ENCODE data around the gene GUCY1A1.

Gene GUCY1A1

DNA sequence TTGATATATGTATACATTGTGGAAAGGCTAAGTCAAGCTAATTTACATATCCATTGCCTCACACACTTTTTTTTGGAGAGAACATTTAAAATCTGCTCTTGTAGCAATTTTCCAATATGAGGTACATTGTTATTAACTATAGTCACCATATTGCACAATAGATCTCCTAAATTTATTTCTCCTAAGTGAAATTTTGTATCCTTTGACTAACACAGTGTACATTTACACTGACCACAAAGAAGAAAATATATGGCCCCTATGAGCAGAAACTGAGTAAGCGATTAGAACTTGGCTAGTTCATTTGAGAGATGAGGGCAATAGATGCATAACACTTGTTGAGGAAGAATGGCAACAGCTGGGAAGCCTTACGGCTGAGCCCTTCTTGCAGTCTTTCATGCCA is 71.9 kb downstream of the GUCY1A1 start:
- peak; percentile 85 to 87 for DNase-seq (ENCODE audit: low read depth in 2 of 2)

DNA sequence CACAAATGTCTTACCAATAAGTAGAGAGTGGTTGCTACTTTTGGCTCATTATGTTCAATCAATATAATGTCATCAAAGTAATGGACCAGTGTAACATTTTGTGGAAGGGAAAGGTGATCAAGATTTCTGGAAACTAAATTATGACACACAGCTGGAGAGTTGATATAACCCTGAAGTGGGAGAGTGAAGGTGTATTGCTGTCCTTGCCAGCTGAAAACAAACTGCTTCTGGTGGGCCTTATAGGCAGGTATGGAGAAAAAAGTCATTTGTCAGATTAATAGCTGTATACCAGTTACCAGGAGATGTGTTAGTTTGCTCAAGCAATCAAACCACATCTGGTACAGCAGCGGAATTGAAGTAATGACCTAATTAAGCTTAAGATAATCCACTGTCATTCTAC is 74.9 kb downstream of the GUCY1A1 start:
- no peak for DNase-seq (ENCODE audit: low read depth in 2 of 2)

DNA sequence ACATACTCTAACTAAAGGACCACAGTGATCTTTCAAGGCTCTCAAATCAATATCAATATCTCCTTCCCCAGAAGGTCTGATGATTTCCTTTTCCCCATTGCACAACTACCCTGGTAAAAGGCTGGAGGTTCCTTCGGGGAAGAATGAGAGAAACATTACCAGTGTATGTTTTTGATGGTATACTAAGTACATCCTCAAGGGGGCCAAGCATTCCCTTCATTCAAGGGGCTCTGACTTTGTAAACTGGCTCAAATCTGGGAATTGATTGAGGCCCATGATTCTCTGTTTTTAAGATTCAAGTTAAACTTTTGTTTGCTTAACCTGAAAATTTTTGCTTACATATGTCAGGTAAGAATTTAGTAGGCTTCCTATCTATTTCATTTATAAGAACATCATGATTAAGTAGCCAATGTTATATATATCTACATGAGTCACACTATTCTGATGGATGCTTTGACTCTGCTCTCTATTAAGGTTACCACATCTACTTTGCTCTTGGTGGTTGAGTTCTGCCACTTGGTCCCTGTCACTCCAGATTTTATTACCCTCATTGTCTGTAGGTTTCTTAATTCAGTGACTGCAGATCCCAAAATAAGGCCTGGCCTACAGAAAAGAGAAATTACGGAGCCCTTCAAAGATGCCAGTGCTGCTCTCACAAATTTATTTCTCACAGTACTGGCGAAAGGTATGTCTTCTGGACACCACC is 75.8 kb downstream of the GUCY1A1 start:
- DNase-seq (ENCODE audit: low read depth in 2 of 2): no peak

DNA sequence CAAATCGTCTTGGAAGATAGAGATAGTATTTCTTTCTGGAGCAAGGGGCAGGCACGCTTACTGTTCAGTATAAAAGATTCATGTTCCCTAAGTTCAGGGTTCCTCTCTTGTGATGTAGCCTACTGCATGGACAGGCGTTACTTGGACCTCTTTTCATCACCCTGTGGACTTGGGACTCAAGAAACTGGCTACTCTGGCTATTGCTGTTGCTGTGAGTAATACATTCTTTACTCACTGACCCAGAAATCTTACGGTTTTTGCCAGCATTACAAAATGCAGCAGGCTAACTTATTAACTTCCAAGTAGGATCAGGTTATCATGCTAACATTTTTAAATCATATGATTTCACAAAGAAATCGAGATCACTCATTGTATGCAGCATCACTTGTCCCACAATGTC is 79.3 kb downstream of the GUCY1A1 start:
- DNase-seq (ENCODE audit: low read depth in 2 of 2): no peak

DNA sequence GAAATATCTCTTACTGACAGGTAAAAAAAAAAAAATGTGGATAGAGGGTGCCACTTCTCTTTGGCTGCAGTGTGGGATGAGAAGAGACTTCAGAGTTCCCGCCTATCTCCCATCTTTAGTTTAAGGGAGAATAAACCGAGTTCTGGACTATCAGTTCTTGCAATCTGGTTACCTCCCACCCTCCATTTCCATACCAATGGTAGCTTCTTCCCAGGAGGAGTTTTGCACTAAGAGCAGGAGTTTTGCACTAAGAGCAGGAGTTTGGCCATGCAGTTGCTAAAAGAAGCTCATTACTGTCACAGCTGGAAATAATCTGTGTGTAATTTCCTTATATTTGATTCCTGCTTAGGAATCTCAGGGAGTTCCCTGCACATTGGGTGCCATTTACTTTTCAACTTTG is 81.4 kb downstream of the GUCY1A1 start:
- DNase-seq (ENCODE audit: low read depth in 2 of 2): no peak

DNA sequence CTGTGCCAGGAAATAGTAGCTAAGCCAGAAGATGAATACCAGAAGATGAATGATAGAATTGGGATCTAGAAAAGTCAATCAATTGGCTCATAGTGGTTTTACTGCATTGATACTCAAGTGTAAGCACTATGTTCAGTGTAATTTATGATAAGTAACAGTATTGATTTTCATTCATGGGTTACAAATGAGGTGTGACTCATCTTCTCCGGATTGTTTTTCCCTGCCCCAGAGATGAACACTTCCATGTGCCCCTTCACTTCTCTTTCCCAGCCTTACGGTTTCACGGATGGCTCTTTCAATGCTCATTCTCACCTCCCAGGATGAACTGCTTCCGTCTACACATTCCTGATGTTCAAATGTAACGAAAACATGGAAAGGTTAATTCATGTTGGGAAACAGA is 82.4 kb downstream of the GUCY1A1 start:
- DNase-seq (ENCODE audit: low read depth in 2 of 2): no peak

DNA sequence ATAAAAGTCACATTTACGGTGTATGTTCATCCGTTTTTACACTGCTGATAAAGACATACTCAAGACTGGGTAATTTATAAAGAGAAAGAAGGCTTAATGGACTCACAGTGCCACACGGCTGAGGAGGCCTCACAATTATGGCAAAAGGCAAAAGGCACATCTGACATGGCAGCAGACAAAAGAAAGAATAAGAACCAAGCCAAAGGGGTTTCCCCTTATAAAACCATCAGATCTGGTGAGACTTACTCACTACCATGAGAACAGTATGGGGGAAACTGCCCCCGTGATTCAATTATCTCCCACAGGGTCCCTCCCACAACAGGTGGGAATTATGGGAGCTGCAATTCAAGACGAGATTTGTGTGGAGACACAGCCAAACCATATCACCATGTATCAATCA is 84.9 kb downstream of the GUCY1A1 start:
- DNase-seq (ENCODE audit: low read depth in 2 of 2): no peak

DNA sequence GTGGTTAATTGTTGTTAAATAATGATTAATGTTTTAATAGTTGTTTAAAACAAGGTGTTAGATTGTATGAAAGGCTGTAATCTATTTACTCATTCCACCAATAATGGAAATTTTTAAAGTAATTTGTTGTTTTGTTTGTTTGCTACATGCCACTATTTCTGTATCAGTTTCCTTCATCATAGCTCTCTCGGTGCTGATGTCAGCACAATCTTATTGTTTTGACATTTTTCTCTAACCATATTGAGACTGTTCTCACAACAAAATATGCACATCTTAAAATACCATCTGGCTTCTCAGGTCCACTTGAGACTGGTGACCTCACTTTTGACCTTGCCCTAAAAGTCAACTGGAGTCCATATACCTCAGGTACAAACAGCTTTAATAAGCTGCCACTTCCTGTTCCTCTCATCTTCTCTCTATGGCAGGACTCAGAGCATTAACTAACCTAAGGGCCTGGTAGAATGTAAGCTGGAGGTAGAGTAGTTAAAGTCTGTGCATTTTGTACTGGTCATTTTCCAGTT is 91.2 kb downstream of the GUCY1A1 start:
- no peak for DNase-seq (ENCODE audit: low read depth in 2 of 2)

DNA sequence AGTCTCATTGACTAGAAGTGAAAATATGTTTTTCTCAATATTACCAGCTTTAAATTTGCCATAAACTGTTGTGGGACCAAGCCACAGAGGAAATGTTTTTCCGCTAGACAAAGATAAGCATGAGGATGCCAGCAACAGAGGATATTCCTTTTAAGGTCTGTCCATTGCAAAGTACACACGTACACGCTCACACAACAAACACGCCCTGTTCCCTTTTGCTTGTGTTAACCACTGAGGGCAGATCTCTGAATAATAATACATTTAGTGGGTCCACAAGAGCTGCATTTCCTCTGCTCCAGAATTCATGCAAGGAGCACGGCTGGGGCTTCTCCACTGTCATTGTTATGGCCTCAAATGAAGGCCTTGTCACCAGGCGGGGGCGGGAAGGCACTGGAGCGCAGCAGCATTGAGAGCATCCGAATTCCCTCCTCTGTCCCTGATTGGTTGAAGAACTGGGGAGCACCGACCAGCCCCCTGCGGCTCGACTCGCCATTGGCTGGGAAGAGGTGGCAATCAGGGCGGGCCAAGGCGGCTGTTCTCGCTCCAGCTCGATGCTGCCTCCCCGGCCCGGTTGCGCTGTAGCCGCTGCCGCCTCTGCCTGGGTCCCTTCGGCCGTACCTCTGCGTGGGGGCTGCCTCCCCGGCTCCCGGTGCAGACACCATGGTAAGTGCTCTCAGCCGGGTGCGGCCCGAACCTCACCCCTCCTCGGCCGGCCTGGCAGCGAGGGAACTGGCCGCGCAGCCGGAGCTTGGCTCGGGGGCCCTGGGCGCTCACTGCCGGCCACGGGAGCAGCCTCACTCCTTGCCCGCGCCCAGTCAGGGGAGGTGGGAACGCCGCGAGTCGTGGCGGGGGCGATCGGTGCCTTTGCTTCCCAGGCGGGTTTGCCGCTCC is 92.1 kb downstream of the GUCY1A1 start, which contains the start of gene GUCY1B1:
GUCY1B1 (plus strand) TSS at position 541 of the 891 bp plus-strand sequence; CDS start at position 661, 120 bp downstream.
- DNase-seq (ENCODE audit: low read depth in 2 of 2): peak; percentile 90 to 91

DNA sequence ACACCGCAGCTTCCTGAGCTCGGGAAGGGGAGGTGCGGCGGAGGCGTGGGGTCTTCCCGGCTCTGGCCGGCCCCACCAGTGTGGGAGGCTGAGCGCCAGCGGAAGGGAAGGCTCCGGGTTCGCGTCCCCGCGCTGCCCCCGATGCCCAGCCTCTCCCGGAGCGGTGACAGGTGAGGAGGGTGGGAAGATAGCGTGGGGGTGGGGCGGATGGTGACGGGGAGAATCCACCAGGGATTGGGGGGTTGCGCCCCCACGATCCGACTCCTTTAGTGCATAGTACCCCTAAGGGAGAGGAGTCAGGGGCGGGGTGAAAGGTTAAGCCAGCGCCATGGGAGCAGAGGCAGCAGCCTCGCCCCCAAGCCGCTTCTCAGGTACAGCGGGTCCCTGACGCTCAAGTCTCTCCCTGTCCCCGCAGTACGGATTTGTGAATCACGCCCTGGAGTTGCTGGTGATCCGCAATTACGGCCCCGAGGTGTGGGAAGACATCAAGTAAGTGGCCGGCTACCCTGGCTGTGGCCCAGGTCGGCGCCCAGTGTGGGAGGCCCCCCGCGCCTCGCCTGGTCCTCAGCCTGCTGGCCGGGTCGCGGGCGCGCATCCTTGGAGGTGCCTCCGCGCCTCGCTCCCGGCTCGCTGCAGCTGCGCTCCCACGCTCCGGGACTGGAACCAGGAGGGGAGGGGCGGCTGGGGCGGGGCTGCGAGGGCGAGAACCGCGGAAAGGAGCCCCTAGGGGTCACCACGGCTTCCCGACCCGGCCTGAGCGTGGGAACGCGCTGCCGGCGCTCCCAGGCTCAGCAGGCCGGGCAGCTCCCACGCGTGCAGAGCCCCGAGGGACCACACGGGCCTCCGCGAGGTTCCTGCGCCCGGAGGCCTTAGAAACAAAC is 93.0 kb downstream of the GUCY1A1 start:
- DNase-seq (ENCODE audit: low read depth in 2 of 2): no peak

DNA sequence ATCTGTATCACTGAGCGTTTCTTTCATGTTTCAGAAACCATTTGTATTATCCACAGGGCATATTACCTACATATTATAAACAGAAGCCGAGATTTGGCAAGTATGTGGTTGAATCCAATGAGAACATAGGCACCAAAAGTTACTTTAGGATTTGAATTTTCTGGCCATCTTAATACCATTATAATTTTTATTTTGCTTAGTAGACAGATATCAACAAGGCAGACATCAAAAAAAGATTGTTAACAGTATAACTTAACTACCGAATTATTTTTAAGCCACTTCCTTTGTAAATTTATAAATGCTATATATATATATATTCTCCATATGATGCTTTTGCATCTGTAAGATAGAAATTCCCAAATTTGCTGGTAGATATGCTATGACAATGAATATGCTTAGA is 94.4 kb downstream of the GUCY1A1 start:
- DNase-seq (ENCODE audit: low read depth in 2 of 2): no peak

DNA sequence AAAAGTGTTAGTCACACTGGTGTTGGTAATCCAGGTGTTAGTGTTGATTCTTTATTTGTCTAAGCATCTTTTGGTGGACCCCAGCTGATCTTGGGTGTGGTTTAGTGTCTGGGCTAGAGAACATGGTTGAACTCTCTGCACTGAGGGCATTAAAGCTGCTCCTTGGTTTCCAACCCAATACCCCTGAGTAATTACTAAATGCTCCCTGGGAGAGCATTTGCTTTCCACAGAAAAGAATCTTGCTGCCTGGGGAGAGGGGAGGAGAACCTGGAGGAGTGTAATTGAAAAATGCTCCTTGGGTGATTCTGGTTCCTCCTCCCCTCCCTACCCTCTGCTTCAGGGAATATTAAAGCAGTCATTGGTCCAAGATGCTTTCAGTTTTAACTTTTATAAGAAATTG is 95.3 kb downstream of the GUCY1A1 start:
- DNase-seq (ENCODE audit: low read depth in 2 of 2): no peak

DNA sequence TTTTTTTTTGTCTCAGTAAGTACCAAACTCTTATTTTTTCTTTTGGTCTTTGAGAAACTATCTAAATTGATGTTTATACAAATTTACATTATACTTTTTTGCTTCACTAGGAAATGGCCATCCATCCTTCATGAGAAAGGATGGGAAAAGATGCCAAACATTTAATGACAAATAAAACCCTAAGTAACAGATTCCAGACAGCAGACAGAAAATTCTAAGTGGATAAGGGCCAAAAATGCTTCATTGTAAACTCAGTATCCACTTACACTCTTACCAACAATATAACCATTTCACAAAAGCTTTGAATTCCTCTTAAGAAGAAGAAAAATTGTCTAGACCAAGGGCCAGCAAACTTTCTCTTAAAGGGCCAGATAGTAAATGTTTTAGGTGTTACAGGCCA is 95.7 kb downstream of the GUCY1A1 start:
- no peak for DNase-seq (ENCODE audit: low read depth in 2 of 2)

DNA sequence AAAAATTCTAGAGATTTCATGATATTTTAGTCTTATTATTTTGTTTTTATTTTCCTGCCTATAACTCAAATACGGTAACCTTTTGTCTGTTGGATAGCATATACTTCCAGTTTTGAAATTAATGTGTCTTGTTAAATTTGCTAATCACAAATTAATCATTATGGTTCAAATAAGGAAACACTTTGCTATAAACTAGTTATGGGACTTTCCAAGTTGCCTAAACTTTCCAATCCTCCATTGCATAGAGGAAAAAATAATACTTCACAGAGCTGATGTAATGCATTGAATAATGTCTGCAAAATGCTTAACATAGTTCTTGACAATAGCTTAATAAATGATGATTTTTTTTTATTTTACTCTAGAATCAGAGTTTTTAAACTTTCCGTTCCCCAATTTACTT is 96.9 kb downstream of the GUCY1A1 start:
- DNase-seq (ENCODE audit: low read depth in 2 of 2): no peak

DNA sequence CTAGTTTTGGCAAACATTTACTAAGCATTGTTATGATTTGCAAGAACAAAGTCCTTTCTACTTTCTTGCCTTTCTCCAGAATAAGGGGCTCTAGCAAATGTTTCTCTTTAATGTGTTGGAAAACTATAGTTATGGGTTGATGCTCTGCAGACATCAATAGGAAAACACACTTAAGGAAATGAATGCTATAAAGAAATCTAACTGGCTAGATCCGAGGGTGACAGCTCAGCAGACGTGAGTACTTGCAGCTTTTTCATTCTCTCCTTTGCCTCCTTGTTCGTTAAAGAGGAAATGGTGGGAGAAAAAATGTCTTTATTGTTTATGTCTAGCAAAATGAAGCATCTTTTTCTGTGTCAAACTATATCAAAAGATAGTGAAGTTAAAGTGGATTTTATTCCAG is 98.5 kb downstream of the GUCY1A1 start:
- no peak for DNase-seq (ENCODE audit: low read depth in 2 of 2)

DNA sequence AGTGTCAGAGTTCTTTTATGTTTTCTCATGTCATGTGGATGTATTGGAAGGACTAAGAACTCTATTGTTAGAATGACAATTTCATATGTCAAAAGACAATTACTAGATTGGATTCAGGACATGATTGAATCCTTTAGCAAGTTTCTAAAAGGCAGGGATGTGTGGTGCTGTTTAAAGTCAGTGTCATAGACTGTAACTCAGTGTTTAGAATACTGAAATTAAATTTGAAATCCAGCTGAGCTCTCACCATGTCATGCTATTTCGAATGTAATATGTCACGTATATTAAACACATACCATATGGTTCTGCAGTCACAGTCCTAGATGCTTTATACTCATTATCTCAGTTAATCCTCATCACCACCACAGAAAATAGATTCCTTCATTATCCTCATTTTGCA is 100.0 kb downstream of the GUCY1A1 start:
- no peak for DNase-seq (ENCODE audit: low read depth in 2 of 2)

DNA sequence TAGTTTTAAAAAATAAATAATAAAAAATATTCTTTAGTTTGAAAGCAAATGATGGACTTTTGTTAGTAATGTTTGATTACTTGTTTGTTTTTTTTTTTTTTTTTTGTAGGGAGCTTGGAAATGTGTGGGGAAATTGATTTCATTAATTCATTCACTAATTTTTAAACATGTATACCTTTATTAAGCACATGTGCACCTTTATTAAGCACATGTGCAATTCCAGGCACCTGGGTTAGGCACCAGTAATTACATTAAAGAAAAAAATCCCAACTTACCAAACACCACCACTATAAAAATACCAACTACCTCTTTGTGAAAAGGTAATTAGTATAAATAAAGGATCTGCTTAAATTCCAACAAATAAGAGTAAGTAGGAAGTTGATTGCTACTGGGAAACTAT is 101.7 kb downstream of the GUCY1A1 start:
- no peak for DNase-seq (ENCODE audit: low read depth in 2 of 2)

DNA sequence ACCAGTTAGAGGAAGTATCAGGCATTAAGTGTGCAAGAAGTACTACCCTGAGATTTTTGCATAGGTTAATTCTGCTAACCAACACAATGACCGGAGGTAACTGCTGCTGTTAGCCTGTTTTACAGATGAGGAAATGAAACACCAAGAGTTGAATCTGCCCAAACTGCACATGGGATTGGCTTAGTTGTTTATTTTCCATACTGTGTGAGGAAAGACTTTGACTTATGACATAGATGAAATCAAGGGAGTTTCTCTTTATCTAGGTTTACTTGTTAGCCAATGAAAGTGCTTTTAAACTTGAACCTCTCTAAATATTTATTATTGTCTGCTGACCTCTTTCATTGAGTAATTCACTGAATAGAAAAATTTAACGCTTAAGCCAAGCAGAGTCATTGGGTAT is 102.4 kb downstream of the GUCY1A1 start:
- no peak for DNase-seq (ENCODE audit: low read depth in 2 of 2)

DNA sequence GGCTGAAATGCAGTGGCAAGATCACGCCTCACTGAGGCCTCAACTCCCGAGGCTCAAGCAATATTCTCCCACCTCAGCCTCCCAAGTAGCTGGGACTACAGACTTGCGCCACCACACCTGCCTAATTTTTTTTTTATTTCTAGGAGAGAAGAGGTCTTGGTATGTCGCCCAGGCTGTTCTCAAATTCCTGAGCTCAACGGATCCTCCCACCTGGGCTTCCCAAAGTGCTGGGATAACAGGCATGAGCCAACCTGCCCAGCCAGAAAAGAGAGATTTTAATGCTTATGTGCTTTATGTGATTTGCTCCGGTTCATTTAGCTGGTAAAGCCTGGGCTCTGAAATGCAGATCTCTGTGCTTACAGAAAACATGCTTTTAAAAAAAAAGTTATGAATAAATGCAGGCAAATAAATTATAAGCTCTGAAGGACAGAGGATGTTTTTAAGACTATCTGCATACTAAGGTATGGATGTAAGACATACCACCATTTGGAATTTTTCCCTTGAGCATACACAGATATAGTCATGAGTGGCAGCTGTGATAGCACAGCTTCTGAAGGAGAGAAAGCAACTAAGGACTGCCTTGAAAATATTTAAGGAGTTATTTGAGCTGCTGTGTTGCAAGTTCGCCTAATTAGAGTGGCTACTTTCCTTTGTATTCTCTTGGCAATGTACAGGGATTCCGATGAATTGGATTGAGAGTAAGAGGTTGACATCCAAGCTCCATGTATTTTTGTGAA is 106.0 kb downstream of the GUCY1A1 start:
- no peak for DNase-seq (ENCODE audit: low read depth in 2 of 2)

DNA sequence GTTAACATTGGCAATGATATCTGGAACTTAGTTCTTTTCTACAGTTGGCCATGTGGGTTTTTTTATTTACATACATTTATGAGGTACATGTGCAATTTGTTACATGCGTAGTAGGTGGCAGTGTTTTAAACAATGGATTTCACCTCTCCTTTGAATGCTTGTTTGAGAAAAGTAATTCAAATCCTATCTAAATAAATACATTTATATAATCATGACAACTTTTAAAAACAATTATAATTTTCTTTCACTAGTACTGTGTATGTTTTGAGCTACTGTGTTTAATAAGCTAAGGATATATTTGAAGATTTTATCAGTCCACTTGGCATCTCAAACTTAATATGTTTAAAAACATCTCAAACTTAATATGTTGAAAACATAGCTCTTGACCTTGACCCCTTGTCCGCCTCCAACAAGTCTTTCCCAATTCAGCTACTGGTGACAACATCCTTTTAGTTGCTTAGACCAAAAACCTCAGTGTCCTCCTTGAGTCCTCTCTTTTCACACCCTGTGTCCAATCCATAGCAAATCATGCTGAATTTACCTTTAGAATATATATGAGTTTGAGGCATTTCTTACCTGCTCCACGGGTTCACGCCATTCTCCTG is 106.7 kb downstream of the GUCY1A1 start:
- DNase-seq (ENCODE audit: low read depth in 2 of 2): no peak

DNA sequence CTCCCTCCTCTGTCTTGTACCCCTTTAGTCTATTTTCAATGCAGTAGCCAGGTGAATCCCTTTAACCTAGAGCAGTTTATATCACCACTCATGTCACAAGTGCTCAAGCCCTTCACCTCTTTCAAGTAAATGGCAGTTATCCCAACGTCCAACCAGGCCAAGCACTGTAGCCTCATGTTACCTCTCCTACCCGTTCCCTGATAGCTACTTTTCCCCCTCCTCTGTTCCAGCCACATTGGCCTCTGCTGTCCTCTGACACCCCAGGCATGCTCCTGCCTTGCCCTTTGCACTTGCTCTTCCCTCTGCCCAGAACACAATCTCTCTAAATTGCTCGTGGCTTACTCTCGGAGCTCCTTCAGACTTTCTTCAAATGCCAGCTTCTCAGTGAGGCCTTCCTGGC is 107.4 kb downstream of the GUCY1A1 start:
- no peak for DNase-seq (ENCODE audit: low read depth in 2 of 2)
